Cardiac fibroblast (primary cell): ENCODE data around the gene TBX5.
A peak's percentile ranks its signal among the peaks of the same experiment; 100 is the strongest.
"Not testable (repeated sequence)": the region's sequence is repeated elsewhere in the genome, so short reads cannot be mapped to it uniquely, and the experiment has no call there.

Source experiments
- DNase-seq, 2 donors: peaks; one replicate each; pipeline versions ENCODE4 v3.0.0 to v3.0.0-alpha.2; 2010; ENCODE audit warnings: low read depth in 2 of 2
- H3K4me3 ChIP-seq, 2 donors: replicated peaks in 1 of 2; 1 replicate in 1 of 2; 2 replicates in 1 of 2; pipeline ENCODE4 v1.5.1; 2011; ENCODE audit warnings: low read depth in 2 of 2, low read length in 2 of 2, mild to moderate bottlenecking in 2 of 2, moderate library complexity in 1 of 2
- TF ChIP-seq, protein P1 (sequence below): IDR thresholded peaks from one replicate; pipeline ENCODE4 v1.5.1; 2011; ENCODE audit warnings: low read depth, mild to moderate bottlenecking, low read length, inconsistent platforms

The TBX5 gene

DNA sequence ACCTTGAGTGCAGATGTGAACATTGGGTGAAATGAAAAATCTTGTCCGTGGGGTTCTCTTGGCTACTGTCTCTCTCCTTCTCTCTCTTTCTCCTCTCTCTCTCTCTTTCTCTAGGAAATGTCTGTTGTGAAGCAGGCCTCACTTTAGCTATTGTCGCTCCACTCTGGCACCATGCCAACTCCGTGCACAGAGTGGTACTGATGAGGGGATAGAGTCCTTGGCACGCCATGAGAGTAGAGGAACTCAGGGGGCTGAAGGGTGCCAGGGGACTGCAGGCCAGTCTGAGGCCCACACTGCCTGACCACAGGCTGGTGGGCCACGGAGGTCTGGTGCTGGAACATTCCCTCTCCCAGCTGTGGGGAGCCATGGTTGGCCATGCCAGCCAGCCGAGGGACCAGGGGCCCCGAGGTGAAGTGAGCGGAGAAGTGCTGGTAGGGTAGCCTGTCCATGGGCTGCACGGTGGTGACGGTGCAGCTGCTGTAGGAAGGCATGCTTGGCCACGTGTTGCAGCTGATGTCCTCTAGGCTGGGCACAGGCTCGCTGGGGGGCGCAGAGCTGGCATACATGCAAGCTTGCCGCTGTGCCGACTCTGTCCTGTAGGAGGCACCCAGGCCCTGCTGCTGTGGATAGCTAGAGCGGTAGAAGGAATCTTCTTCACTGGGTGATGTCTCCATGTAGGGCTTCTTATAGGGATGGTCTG, 50.4 kb downstream of the TBX5 start:
- TF ChIP-seq, protein P1, sequence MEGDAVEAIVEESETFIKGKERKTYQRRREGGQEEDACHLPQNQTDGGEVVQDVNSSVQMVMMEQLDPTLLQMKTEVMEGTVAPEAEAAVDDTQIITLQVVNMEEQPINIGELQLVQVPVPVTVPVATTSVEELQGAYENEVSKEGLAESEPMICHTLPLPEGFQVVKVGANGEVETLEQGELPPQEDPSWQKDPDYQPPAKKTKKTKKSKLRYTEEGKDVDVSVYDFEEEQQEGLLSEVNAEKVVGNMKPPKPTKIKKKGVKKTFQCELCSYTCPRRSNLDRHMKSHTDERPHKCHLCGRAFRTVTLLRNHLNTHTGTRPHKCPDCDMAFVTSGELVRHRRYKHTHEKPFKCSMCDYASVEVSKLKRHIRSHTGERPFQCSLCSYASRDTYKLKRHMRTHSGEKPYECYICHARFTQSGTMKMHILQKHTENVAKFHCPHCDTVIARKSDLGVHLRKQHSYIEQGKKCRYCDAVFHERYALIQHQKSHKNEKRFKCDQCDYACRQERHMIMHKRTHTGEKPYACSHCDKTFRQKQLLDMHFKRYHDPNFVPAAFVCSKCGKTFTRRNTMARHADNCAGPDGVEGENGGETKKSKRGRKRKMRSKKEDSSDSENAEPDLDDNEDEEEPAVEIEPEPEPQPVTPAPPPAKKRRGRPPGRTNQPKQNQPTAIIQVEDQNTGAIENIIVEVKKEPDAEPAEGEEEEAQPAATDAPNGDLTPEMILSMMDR, result peak; percentile 19
- DNase-seq, result peak in 1 of 2 donors; percentile 15
- H3K4me3 ChIP-seq, result no peak overlapping the region

DNA sequence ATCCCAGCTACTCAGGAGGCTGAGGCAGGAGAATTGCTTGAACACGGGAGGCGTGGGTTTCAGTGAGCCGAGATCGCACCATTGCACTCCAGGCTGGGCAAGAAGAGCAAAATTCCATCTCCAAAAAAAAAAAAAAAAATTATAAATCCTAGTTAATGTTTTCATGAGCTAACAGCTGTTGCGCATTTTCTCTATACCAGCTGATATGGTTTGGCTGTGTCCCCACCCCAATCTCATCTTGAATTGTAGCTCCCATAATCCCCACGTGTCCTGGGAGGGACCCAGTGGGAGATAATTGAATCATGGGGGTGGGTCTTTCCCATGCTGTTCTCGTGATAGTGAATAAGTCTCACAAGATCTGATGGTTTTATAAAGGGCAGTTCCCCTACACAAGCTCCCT, 56.7 kb downstream of the TBX5 start:
- not testable (repeated sequence) for DNase-seq

DNA sequence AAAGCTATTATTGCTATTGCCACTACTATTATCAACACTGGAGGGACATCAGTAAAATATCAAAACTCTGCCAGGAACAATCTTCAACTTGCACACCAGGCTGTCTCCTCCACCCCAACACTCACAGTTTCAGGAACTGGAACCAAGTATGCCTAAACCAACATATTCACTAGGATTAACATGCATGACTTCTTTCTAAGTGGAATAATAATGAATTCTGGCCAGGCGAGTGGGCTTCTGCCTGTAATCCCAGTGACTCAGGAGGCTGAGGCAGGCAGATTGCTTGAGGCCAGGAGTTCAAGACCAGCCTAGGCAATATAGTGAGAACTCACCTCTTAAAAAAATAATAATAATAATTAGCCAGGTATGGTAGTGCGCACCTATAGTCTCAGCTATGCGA, 58.1 kb downstream of the TBX5 start:
- no peak for DNase-seq
- TF ChIP-seq, protein P1, result no peak
- no peak overlapping the region for H3K4me3 ChIP-seq

More for the DNA sequence above, 56.7 kb downstream of the TBX5 start:
- not testable (repeated sequence) for H3K4me3 ChIP-seq

DNA sequence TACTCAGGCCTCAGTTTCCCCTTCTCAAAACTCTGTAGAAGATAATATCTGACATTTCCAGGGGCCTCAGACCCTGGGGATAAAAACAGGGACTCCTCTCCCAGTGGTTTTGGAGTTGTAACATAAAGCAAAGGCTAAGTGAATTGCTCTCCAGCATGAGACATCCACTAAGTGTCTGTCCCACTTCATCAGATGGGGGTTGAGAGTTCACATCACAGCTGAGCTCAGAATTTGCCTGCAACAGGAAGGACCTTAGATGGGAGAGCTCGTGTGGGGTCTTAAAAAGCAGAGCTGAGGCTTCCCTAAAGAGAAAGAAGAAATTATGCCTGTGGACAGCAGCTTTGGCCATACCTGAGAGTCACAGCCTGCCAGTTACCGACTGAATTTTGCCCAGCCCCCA, 61.1 kb downstream of the TBX5 start:
- H3K4me3 ChIP-seq, result no peak overlapping the region
- no peak for DNase-seq
- TF ChIP-seq, protein P1, result no peak

DNA sequence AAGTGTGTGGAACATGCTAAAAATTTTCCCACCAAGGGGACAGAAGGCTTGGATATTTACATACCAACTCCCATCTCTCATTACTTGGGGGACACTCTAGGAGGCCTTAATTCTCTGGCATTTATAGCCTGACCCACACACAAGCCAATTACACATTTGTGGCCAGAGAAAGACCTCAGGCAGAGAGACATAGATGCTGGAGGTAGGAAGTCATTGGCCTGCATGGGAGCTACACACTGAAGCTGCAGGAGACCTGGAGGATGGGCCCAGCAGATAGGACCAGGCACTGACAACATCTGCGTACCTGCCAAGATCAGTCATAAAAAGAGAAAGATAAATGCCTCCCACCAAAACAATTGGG, 61.7 kb downstream of the TBX5 start:
- H3K4me3 ChIP-seq, result no peak overlapping the region
- TF ChIP-seq, protein P1, result no peak
- no peak for DNase-seq

DNA sequence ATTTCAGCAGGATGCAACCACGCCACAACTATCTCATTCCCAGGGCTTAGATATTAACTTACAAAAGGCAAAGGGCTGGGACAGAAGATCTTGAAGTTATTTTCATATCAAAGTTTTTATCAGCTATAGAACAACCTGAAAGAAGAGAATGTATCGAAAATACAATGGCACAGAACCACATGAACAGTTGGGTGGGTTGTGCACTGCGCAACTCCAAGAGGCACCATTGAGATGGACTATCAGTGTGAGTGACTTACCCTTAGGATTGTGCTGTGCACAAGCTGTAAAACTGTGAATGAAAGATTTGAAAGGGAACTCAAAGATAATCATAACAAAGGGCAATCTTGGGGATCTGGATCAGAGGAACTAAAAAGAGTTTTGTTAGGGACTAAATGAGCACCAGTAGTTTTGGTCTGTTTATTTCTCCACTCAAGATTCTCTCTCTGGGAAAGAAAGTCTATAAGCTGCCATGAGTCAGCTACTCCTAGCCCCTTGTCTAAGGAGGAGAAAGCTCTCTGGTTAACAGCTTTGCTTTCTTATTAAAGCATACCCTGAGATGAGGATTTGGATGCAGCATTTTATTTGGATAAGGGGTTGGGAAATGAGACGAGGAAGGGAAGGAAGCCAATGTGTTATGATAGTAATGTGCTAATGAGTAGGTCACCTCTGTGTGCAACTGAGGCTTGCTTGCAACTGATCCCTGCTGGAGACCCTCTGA, 62.2 kb downstream of the TBX5 start:
- DNase-seq, result no peak
- TF ChIP-seq, protein P1, result no peak
- H3K4me3 ChIP-seq, result no peak overlapping the region

DNA sequence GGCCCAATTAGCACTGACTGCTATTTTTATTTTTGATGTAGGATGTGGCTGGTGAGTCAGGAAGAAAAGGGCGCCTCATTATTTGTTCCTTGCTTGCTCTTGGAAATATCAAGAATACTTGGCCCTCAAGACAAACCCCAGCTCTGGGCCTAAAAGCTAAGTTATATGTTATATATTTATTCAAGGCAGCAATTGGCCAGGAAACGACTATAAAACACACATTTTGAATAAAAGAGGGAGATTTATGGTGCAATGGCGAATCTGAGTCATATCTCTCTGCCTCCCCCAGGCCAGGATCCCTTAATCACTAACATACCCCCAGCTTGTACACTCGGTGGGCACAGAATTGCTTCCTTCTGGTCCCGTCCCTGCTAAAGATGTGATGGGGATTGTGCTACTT, 63.3 kb downstream of the TBX5 start:
- DNase-seq, result no peak
- H3K4me3 ChIP-seq, result no peak overlapping the region
- TF ChIP-seq, protein P1, result no peak
